ENCODE measurements around the gene CTSD.

DNA sequence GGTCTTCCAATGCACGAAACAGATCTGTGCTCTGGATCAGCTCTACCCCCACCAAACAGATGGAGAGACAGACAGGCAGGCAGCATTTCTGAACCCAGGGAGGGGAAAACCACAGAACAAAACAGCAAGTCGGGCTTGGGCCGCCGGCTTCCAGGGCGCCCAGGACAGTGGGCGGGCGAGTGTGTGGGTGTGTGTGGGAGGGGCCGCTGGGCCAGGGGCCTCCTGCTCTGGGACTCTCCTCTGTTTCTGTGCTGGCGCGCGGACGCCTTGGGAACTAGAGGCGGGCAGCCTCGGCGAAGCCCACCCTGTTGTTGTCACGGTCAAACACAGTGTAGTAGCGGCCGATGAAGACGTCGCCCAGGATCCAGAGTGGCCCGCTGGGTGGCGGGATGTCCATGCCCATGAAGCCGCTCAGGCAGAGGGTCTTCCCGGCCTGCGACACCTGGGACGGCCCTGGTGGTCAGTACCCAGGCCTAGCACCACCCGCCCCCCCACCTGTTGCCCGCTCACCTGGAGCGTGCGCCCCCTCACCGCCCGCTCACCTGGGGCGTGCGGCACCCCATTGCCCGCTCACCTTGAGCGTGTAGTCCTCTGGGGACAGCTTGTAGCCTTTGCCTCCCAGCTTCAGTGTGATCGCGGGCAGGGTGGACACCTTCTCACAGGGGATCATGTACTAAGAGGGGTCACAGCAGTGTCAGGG, 10.3 kb downstream of the CTSD start:
- TF ChIP-seq, protein P1, sequence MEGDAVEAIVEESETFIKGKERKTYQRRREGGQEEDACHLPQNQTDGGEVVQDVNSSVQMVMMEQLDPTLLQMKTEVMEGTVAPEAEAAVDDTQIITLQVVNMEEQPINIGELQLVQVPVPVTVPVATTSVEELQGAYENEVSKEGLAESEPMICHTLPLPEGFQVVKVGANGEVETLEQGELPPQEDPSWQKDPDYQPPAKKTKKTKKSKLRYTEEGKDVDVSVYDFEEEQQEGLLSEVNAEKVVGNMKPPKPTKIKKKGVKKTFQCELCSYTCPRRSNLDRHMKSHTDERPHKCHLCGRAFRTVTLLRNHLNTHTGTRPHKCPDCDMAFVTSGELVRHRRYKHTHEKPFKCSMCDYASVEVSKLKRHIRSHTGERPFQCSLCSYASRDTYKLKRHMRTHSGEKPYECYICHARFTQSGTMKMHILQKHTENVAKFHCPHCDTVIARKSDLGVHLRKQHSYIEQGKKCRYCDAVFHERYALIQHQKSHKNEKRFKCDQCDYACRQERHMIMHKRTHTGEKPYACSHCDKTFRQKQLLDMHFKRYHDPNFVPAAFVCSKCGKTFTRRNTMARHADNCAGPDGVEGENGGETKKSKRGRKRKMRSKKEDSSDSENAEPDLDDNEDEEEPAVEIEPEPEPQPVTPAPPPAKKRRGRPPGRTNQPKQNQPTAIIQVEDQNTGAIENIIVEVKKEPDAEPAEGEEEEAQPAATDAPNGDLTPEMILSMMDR (IDR thresholded peaks at IDR 0.05), result no peak
- TF ChIP-seq POLR2A (IDR thresholded peaks at IDR 0.05), result no peak

All from adrenal gland (tissue), 5 donors.